Endothelial cell of umbilical vein (primary cell): ENCODE results near the gene MS4A7.

Source experiments
- CTCF ChIP-seq, 2 donors: IDR thresholded peaks; 1 replicate in 1 of 2; 2 replicates in 1 of 2; pipeline ENCODE4 v1.5.1; 2011; ENCODE audit warnings: low read length in 2 of 2, mild to moderate bottlenecking in 2 of 2, moderate library complexity in 2 of 2, control low read depth in 1 of 2, inconsistent platforms in 1 of 2, low read depth in 1 of 2; ENCODE audit not compliant: insufficient read depth in 1 of 2; ENCODE audit errors: extremely low read depth in 1 of 2
- POLR2A ChIP-seq: IDR thresholded peaks from 2 replicates; pipeline ENCODE4 v1.6.1; 2012; ENCODE audit warnings: low read depth, mild to moderate bottlenecking, control low read depth, low read length

DNA sequence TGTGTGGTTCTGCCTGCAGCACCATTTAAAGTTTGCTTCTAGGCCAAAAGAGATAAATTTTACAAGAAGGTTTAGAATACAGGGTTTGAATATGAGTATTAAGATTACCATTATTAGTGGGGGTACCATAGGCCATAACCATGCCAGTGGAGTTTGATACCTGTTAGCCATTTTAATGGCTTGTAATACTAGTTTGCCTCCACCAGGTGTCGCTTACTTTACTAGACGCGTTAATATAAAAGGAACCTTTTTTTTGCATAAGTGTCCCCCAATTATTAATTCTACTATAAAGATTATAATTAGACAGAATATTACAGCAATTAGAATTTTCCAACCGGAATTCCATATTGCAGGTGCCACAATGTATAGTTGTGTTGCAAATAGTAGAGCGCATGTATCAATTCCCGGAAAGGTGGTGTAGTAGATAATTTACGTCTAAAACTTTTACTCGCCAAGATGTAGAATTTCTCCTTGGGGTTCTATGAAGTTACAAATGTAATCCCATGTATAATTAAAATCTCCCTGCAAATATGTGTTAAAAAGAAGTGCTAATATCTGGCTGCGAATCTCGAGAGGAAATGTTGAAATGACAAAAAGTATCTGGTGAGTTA lies 35.1 kb upstream of the MS4A7 start:
- TF ChIP-seq POLR2A: no peak
- TF ChIP-seq CTCF (IDR thresholded peaks at IDR 0.05; ENCODE audit: extremely low read depth in 1 of 2, insufficient read depth in 1 of 2, low read depth in 1 of 2, low read length in 2 of 2): peak; percentile 41 to 49
